Frontal cortex (tissue), 4 donors: Measurements from ENCODE around the gene SYT2. TPM values are rescaled to one million over a fixed set of nuclear protein-coding genes. Genes with fewer than 3 reads are reported as not detected.
A peak's percentile ranks its signal among the peaks of the same experiment; 100 is the strongest.
"Not testable (repeated sequence)": the region's sequence is repeated elsewhere in the genome, so short reads cannot be mapped to it uniquely, and the experiment has no call there.

Experiments
- DNase-seq, 2 donors: peaks; one replicate each; pipeline ENCODE4 v3.0.0; 2012; ENCODE audit warnings: low spot score in 2 of 2
- FAIRE-seq: peaks from 2 replicates; lab custom pipeline; 2012; peaks lifted over from hg19 to GRCh38; lab: Jason Lieb, UNC
- total RNA-seq: library from RNA; depleted of rRNA; stranded (reverse); fragments of >200 nt; gene quantifications from one replicate; pipeline ENCODE4 v1.2.3, GENCODE V29; 2014
- donor health status: control.
- donor health status: control.
- donor health status: control.

SYT2 gene
- 0.41 TPM for total RNA-seq

DNA sequence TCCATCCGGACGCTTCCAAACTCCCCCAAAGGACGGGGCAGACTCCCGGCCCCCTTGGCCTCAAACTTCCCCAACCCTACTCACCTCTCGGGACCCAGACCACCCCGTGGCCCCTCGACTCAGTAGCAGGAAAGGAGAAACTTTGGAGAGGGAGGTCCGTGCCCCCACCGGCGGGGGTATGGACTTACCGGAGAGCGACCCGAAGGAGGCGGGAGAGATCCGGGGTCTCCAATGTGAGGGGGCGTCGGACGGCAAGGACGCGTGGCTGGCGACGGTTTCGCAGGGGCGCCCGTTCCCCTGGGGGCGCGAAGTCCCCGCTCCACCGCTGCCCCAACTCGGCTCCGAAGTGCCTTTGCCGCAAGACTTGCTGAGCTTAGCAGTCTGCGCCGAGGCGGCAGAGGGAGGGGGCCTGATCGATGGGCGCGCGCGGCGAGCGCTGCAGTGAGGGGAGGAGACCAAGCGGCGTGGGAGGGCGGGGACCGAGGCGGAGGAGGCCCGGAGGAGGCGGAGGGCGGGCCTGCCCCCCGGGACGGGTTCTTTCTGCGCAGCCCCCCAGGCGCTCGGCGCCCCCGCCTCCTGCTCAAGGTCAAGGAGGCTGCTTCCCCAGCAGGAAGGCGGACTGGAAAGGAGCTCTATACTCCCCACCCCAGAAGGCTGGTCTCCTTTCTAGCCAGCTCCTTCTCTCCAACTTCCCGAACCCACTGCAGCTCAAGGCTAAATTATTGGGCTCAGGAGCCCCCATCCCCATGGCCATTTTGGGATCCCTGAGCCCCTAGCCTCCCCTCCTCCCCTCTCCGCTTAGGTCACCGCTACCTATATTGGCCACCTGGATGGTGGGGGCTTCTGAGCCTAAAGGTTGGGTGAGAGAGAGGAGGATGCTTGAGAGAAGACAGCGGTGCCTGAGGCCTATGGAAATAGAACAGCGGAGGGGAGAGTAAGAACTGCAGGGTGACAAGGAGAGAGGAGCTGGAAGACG lies at the start of gene SYT2:
Gene SYT2 (minus strand): TSS at position 385 of the 976 bp plus-strand sequence. CDS start 104,682 bp downstream, outside the sequence.
- FAIRE-seq = no peak
- DNase-seq = peak; percentile 46 to 73

DNA sequence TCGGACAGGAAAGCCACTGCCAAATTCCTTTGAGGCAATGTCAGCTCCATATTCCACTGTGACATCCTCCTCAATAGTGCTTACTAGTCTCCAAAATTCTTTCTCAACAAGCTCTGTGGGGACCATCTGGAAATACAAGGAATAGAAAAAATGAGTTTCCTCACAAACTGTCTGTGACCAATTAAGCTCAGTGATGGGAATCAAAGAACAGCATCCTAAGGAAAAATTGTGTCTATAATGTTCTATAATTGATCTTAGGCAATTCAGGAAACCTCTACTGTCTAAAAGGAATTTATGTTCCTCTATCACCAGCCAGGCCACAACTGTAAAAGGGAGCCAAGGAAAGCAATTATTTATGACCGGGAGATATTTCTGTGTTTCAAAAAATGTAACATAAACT lies 46.1 kb upstream of the SYT2 start:
- DNase-seq (no peak), FAIRE-seq (no peak)

DNA sequence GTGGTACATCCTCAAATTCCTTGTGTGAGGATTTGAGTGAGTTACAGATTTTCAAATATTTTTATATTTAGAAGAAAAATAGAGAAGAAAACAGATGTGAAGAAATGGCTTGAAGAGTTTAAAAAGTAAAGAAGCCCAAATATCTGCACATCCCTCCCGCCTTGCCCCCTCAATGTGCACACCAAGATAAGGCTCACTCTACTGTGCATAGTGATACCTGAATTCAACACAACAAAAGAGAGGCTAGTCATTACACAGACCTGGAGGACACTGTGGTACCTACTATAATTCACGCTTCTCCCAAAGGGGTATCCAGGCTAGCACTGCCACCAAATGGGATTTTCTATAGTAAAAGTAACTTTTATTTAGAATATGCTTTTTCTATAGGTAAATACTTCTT lies 44.0 kb upstream of the SYT2 start:
- DNase-seq = no peak
- no peak for FAIRE-seq

GRCh38 chr1:202752774-202753173 lies 42.5 kb upstream of the SYT2 start:
- DNase-seq = no peak
- FAIRE-seq = no peak

- DNase-seq (no peak), FAIRE-seq (no peak)
Observed at GRCh38 chr1:202750761-202751160, 40.5 kb upstream of the SYT2 start.

DNA sequence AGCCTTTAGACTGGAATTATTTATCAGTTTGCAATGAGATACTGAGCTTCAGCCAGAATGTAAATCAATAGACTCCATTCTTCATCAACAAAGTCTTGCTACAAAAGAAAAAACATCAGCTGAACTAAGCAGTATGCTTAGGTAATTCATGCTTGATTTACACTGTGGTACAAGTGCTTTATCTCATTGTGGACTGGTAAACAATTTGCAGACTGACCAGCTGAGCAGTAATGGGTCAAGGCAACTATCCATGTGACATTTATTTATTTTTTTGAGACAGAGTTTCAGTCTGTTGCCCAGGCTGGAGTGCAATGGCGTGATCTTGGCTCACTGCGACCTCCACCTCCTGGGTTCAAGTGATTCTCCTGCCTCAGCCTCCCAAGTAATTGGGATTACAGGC lies 39.8 kb upstream of the SYT2 start:
- no peak for FAIRE-seq

GRCh38 chr1:202745323-202745888 lies 35.2 kb upstream of the SYT2 start:
- no peak for DNase-seq
- FAIRE-seq = no peak

More for the DNA sequence above, 39.8 kb upstream of the SYT2 start:
- no peak for DNase-seq

DNA sequence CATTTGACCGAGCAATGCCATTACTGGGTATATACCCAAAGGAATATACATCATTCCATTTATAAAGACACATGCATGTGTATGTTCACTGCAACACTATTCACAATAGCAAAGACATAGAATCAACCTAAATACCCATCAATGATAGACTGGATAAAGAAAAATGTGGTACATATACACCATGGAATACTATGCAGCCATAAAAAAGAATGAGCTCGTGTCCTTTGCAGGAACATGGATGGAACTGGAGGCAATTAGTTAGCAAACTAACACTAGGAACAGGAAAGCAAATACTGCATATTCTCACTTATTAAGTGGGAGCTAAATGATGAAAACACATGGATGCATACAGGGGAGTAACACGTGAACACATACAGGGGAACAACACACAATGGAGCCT lies 34.5 kb upstream of the SYT2 start:
- FAIRE-seq, DNase-seq: not testable (repeated sequence)

DNA sequence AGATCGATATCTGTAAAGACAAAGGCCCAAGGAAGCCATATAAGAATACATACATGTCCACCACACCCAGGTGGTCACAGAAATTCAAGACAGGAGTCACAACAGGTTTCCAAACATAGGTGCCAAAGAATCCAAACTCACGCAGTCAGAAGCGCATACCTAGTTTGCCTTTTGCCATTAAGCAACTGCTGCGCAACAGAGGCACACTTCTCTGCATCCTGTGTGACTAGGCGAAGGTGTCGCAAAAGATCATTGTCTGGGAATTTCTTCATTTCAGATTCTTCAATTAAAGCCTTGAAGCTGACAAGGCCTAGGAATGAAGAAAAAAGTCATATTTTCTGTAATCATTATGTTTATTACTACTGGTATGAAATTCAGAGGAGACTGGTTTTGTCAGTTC lies 32.2 kb upstream of the SYT2 start:
- FAIRE-seq (no peak), DNase-seq (no peak)

- FAIRE-seq = no peak
- DNase-seq = no peak
Observed at GRCh38 chr1:202733251-202733650, 23.0 kb upstream of the SYT2 start.

- FAIRE-seq (no peak), DNase-seq (no peak)
Observed at GRCh38 chr1:202728951-202729350, 18.7 kb upstream of the SYT2 start.

DNA sequence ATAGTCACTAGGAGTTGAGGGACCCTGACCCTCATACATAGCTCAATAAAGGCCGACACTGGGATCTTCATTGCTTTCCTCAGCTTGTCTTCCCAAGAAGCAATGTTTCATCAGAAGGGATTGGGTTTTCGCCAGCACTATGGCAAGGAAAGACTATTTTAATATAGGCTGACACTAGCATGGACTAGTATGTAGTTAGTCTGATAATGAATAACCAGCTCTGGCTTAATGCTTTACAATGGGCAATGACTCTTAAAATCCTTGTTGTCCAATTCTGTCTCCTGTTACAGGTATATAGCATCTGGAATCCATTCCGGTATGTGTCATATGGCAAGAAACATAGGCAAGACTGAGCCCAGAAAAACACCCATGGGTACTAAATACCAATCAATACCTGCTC lies 15.3 kb upstream of the SYT2 start:
- no peak for DNase-seq
- no peak for FAIRE-seq

GRCh38 chr1:202723708-202724107 lies 13.5 kb upstream of the SYT2 start:
- FAIRE-seq = no peak
- no peak for DNase-seq

DNA sequence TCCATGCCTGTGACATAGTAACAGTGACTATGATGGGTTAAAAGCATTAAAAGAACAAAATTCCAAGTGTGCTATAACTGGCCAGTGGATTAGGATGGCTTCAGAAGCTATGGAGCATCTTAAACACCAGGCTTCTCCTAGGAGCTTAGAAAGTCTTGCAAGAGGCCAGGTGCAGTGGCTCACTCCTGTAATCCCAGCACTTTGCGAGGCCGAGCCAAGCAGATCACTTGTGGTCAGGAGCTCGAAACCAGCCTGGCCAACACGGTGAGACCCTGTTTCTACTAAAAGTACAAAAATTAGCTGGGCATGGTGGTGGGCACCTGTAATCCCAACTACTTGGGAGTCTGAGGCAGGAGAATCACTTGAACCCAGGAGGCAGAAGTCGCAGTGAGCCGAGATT lies 12.8 kb upstream of the SYT2 start:
- not testable (repeated sequence) for DNase-seq, FAIRE-seq

DNA sequence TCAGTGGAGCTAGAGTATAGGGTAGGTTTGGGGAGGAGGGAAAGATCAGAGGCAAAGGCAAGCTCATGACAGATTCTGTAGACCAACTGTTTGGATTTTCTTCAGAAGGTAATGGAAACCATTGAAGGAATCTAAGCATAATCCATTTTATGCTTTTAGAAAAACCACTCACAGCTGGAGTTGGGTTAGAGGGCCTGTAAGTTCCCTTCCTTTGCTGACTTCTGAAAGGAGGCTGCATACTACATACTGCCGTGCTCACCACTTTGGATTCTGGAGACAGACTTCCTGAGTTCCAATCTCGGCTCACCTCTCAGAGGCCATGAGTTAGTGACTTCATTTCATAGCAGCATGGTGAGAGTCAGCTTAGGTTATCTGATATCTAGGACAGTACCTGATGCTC lies 6.4 kb upstream of the SYT2 start:
- FAIRE-seq (no peak), DNase-seq (no peak)

GRCh38 chr1:202714202-202714601 lies 3.9 kb upstream of the SYT2 start:
- DNase-seq, FAIRE-seq: not testable (repeated sequence)

GRCh38 chr1:202713110-202713509 lies 2.9 kb upstream of the SYT2 start:
- DNase-seq = no peak
- no peak for FAIRE-seq

- FAIRE-seq (no peak), DNase-seq (no peak)
Observed at GRCh38 chr1:202711949-202712635, 1.8 kb upstream of the SYT2 start.

DNA sequence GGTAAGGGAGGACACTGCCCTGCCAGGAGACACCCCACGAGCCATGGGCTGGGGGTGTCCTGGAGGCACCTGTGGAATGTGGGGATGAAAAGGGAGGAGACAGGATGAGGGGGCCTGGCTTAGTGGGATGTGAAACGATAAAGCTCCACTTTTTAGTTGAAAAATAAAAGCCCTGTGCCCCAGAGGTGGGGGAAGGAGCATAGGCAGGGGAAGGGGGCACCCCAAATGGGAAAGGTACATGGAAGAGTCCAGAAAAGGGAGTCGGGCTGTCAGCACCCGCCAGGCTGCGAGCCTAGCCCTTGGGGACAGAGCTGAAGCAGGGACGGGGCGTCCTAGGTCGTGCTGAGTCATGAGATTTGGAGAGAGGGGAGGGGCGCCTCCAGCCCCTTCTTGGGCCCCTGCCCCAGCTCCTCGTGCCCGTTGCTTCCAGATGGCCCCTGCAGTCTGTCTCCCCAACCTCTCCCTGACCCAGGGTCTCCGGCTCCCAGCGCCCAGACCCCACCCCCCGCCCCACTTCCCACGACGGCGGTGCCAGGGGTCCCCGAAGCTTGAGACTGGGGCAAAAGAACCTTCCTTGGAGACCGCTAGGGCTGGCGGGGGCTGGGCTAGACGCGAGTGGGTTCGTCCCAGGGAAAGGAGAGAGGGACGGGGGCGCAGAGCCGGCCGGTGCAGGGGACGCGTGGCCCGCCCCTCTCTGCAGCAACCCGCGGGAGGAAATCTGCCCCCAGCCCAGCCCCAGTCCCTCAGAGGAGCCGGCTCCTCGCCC lies 795 bp downstream of the SYT2 start:
- DNase-seq = no peak
- no peak for FAIRE-seq
